ENCODE results near the gene PRR13.
"Not testable (repeated sequence)": the region's sequence is repeated elsewhere in the genome, so short reads cannot be mapped to it uniquely, and the experiment has no call there.

PRR13 gene

GRCh38 chr12:53441040-53441833 is at the start of gene PRR13:
Gene PRR13 (plus strand): TSS chr12:53441734. CDS start chr12:53442715, 981 bp downstream.
- peak; percentile 97 for DNase-seq (ENCODE audit: extremely low read depth in 1 of 2, low read depth in 1 of 2)

GRCh38 chr12:53399896-53400295 is 41.6 kb upstream of the PRR13 start:
- no peak for DNase-seq (ENCODE audit: extremely low read depth in 1 of 2, low read depth in 1 of 2)

DNA sequence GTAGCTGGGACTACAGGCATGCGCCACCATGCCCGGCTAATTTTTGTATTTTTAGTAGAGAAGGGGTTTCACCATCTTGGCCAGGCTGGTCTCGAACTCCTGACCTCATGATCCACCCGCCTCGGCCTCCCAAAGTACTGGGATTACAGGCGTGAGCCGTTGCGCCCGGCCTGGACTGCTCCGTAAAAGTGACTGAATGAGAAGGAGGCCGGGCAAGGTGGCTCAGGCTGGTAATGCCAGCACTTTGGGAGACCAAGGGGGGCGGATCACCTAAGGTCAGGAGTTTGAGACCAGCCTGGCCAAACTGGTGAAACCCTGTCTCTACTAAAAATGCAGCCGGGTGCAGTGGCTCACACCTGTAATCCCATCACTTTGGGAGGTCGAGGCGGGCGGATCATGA is 39.2 kb upstream of the PRR13 start:
- DNase-seq (ENCODE audit: extremely low read depth in 1 of 2, low read depth in 1 of 2) = not testable (repeated sequence)

GRCh38 chr12:53402871-53403270 is 38.7 kb upstream of the PRR13 start:
- no peak for DNase-seq (ENCODE audit: extremely low read depth in 1 of 2, low read depth in 1 of 2)

DNA sequence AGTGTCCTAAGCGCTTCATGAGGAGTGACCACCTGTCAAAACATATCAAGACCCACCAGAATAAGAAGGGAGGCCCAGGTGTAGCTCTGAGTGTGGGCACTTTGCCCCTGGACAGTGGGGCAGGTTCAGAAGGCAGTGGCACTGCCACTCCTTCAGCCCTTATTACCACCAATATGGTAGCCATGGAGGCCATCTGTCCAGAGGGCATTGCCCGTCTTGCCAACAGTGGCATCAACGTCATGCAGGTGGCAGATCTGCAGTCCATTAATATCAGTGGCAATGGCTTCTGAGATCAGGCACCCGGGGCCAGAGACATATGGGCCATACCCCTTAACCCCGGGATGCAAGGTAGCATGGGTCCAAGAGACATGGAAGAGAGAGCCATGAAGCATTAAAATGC is 30.6 kb upstream of the PRR13 start:
- DNase-seq (ENCODE audit: extremely low read depth in 1 of 2, low read depth in 1 of 2) = no peak

- DNase-seq (ENCODE audit: extremely low read depth in 1 of 2, low read depth in 1 of 2) = no peak
Measured at GRCh38 chr12:53413485-53414204, 27.9 kb upstream of the PRR13 start.

GRCh38 chr12:53414756-53415417 is 26.6 kb upstream of the PRR13 start:
- no peak for DNase-seq (ENCODE audit: extremely low read depth in 1 of 2, low read depth in 1 of 2)

DNA sequence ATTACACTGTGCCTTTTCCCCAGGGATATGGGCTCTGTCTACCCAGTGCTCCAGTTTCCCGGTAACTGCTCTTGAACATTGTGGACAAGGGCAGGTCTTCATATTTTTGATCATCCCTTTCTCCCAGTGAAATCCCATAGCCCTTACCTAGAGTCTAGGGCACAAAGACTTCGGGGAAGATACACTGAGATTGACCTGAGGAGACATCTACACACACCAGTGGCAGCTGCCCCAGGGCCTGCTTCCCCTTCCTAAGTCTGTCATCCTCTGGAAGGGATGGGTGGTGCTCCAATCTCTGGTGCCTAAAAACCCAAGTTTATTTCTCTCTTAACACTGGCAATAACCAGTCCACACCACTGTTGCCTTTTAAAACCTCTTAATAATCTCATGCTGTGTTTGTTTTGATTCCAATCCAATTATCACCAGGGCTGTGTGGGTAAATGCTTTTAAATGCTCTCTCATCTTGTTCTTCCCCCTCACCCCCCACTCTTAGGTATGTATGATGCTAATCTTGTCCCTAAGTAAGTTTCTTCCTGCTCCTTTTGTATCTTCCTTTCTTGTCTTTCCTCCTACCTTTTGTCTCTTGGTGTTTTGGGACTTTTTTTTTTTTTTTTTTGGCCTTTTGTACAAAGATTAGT is 25.7 kb upstream of the PRR13 start:
- not testable (repeated sequence) for DNase-seq (ENCODE audit: extremely low read depth in 1 of 2, low read depth in 1 of 2)

DNA sequence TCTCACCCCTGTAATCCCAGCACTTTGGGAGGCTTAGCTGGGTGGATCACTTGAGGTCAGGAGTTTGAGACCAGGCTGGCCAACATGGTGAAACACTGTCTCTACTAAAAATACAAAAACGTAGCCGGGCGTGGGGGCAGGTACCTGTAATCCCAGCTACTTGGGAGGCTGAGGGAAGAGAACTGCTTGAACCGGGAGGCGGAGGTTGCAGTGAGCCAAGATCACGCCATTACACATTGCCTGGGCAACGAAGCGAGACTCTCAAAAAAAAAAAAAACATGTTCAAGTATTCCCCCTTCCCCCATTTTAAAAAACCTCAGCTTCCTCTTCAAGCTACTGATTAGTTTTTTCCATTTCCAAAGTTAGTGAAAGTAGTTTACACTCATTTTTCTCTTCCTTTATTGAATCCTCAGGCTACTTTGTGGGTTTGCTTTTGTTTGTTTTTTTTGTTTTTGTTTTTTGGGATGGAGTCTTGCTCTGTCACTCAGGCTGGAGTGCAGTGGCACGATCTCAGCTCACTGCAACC is 24.2 kb upstream of the PRR13 start:
- not testable (repeated sequence) for DNase-seq (ENCODE audit: extremely low read depth in 1 of 2, low read depth in 1 of 2)

GRCh38 chr12:53418221-53418620 is 23.3 kb upstream of the PRR13 start:
- no peak for DNase-seq (ENCODE audit: extremely low read depth in 1 of 2, low read depth in 1 of 2)

DNA sequence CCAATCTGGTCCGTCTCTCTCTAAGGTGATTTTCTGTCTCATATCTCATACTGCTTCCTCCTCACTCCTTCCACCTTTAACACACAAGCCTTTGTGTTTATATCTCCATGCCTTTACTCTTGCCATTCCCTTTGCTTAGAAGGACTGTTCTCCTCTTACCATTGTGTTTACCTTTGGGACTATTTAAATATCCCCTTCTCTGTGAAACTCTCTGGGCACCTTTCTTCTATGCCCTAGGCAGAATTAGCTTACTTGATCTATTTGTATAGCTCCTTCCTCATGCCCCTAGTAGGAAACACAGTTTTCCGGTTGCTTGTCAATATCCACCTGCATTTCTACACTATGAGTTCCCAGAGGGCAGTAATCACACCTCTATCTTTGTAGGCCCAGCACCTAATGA is 21.8 kb upstream of the PRR13 start:
- DNase-seq (ENCODE audit: extremely low read depth in 1 of 2, low read depth in 1 of 2) = no peak

DNA sequence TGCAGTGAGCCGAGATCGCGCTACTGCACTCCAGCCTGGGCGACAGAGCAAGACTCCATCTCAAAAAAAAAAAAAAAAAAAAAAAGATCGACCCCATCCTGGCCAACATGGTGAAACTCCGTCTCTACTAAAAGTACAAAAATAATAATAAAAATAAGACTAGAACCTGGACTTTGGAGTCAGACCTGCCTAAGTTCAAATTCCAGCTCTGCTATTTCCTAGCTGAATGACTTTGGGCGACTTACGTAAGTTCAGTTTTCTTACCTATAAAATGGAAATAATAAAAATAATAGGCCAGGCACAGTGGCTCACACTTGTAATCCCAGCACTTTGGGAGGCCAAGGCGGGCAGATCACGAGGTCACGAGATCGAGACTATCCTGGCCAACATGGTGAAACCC is 19.3 kb upstream of the PRR13 start:
- not testable (repeated sequence) for DNase-seq (ENCODE audit: extremely low read depth in 1 of 2, low read depth in 1 of 2)

DNA sequence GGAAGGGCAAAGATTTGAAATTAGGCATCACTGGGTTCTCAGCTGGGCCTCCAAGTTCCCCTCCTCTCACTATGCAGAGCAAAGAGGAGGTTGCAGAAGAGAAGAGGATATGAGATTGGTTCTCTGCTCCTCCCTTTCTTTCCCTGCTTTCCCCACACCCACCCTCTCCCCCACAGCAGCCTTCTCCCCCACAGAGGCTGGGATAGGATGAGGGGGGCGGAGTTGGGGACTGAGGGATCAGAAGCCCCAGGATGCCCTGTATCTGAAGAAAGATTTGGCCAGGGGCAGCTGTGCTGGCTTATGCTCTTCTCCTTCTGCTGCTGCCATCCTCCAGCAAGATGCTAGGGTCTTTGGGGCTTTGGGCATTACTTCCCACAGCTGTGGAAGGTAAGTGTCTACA is 17.9 kb upstream of the PRR13 start, which contains the start of gene AMHR2:
Gene AMHR2 (plus strand): TSS at position 259 of the 400 bp plus-strand sequence. CDS start 80 bp downstream, at position 339.
- no peak for DNase-seq (ENCODE audit: extremely low read depth in 1 of 2, low read depth in 1 of 2)

- DNase-seq (ENCODE audit: extremely low read depth in 1 of 2, low read depth in 1 of 2) = no peak
Measured at GRCh38 chr12:53424626-53425514, 16.7 kb upstream of the PRR13 start.

DNA sequence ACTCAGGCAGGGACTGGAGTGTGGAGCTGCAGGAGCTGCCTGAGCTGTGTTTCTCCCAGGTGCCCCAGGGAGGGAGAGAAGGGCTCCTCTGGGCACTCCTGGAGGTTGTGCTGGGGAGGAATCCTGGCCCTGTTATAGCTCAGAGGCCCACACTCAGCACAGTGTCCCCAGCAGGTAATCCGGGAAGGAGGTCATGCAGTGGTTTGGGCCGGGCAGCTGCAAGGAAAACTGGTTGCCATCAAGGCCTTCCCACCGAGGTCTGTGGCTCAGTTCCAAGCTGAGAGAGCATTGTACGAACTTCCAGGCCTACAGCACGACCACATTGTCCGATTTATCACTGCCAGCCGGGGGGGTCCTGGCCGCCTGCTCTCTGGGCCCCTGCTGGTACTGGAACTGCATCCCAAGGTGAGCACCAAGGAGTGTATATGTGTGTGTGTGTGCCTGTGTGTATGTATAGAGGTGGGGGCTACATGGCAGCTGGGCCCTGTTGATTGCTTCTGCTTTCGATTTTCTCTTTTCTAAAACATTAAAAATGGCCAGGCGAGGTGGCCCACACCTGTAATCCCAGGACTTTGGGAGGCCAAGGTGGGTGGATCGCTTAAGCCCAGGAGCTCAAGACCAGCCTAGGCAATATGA is 15.9 kb upstream of the PRR13 start:
- DNase-seq (ENCODE audit: extremely low read depth in 1 of 2, low read depth in 1 of 2) = no peak

DNA sequence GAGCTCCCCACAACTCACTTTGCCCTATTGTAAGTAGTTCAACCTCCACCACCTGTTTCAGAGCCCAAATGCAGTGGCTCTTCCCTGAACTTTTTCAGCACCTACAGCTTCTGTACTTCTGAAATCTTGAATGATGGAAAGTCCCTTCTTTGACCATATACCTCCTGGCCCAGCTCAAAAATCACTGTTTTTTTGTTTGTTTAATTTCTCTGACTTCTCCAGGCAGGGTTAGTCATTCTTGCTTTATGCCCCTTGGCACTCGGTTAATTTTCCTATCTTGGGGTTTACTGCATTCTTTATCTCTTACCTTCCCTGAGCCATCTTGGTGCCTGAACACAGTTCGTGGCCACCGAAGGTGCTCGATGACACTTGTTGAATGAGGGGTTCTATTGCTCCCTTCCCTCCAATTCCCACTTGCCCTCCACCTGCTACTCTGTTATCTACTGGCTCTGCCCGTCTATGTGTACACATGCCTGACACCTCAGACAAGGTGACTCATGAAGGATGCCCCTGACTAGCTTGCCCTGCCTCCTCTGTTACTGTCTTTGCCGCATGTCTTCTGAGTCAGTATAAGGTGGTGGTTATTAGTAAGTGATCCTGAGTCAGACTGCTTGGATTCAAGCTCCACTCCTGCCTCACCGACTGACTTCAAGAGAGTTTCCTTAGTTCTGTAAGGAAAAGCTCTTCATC is 13.5 kb upstream of the PRR13 start:
- DNase-seq (ENCODE audit: extremely low read depth in 1 of 2, low read depth in 1 of 2) = no peak

- DNase-seq (ENCODE audit: extremely low read depth in 1 of 2, low read depth in 1 of 2) = no peak
Measured at GRCh38 chr12:53428741-53429140, 12.8 kb upstream of the PRR13 start.

GRCh38 chr12:53430116-53430515 is 11.4 kb upstream of the PRR13 start:
- DNase-seq (ENCODE audit: extremely low read depth in 1 of 2, low read depth in 1 of 2) = no peak

DNA sequence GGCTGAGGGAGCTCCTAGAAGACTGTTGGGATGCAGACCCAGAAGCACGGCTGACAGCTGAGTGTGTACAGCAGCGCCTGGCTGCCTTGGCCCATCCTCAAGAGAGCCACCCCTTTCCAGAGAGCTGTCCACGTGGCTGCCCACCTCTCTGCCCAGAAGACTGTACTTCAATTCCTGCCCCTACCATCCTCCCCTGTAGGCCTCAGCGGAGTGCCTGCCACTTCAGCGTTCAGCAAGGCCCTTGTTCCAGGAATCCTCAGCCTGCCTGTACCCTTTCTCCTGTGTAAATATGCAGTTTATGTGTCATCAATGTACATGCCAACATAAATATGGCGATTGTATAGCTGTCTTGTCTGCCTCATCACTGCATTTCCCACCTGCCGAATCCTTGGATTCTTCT is 10.3 kb upstream of the PRR13 start:
- DNase-seq (ENCODE audit: extremely low read depth in 1 of 2, low read depth in 1 of 2) = no peak
